Neural crest cell (in vitro differentiated cells): Measurements from ENCODE around the gene CXCR3. TPM values are rescaled to one million over a fixed set of nuclear protein-coding genes. Genes with fewer than 3 reads are reported as not detected.
"Not testable (repeated sequence)": the region's sequence is repeated elsewhere in the genome, so short reads cannot be mapped to it uniquely, and the experiment has no call there.

Source experiments
- DNase-seq: peaks from one replicate; pipeline ENCODE4 v3.0.0; 2021; ENCODE audit warnings: low read depth, mixed read lengths, low spot score
- H3K27ac Mint-ChIP-seq: one replicate; pipeline ENCODE4 v1.8.0; 2021; ENCODE audit warnings: mild to moderate bottlenecking, mixed read lengths; ENCODE audit not compliant: unreplicated experiment
- H3K27me3 Mint-ChIP-seq: 2 replicates; pipeline ENCODE4 v1.8.0; 2021; ENCODE audit warnings: low read depth, mild to moderate bottlenecking, mixed read lengths
- H3K36me3 Mint-ChIP-seq: 2 replicates; pipeline ENCODE4 v1.8.0; 2021; ENCODE audit warnings: low read depth, mild to moderate bottlenecking, mixed read lengths
- H3K4me1 Mint-ChIP-seq: 2 replicates; pipeline ENCODE4 v1.8.0; 2021; ENCODE audit warnings: mixed read lengths
- H3K4me3 Mint-ChIP-seq: one replicate; pipeline ENCODE4 v1.8.0; 2021; ENCODE audit warnings: mild to moderate bottlenecking, mixed read lengths
- H3K9me3 Mint-ChIP-seq: 2 replicates; pipeline ENCODE4 v1.8.0; 2021; ENCODE audit warnings: mixed read lengths
- CTCF ChIP-seq: fragments of 200-600 bp; sonication (generic); conservative IDR thresholded peaks from 2 replicates; pipeline ENCODE4 v1.5.0; 2021; ENCODE audit warnings: antibody characterized with exemption, mild to moderate bottlenecking
- total RNA-seq: library from RNA; stranded (reverse); gene quantifications from 2 replicates; pipeline ENCODE4 v1.2.1, GENCODE V29; 2021

CXCR3 gene
- total RNA-seq, 1 donor from 2014 or later, result not detected

GRCh38 chrX:71606536-71607216, 11.6 kb downstream of the CXCR3 start:
- peaks cover 9% of the 10 kb centered on the region for H3K4me1 Mint-ChIP-seq
- H3K27ac Mint-ChIP-seq, result peak overlapping the region; percentile 93
- peaks cover 14% of the 10 kb centered on the region for H3K9me3 Mint-ChIP-seq
- no peaks in the 10 kb centered on the region for H3K27me3 Mint-ChIP-seq
- TF ChIP-seq CTCF, result no peak
- H3K4me3 Mint-ChIP-seq, result no peak overlapping the region
- H3K36me3 Mint-ChIP-seq, result peaks cover 55% of the 10 kb centered on the region
- no peak for DNase-seq

- DNase-seq, result no peak
- Mint-ChIP-seq H3K27me3 (no peaks in the 10 kb centered on the region), H3K4me3 (no peak overlapping the region), H3K4me1 (peaks cover 9% of the 10 kb centered on the region), H3K27ac (no peak overlapping the region), H3K36me3 (peaks cover 49% of the 10 kb centered on the region), H3K9me3 (peaks cover 14% of the 10 kb centered on the region)
- no peak for TF ChIP-seq CTCF
These were observed 13.3 kb downstream of the CXCR3 start for GRCh38 chrX:71604796-71605568.

- TF ChIP-seq CTCF, result no peak
- Mint-ChIP-seq H3K9me3 (peaks cover 14% of the 10 kb centered on the region), H3K27ac (no peak overlapping the region), H3K4me1 (peaks cover 9% of the 10 kb centered on the region), H3K36me3 (peaks cover 45% of the 10 kb centered on the region), H3K4me3 (no peak overlapping the region), H3K27me3 (no peaks in the 10 kb centered on the region)
- DNase-seq, result no peak
These were observed 14.2 kb downstream of the CXCR3 start for GRCh38 chrX:71604141-71604540.

- no peak for DNase-seq
- Mint-ChIP-seq H3K9me3 (peaks cover 14% of the 10 kb centered on the region), H3K36me3 (peaks cover 39% of the 10 kb centered on the region), H3K27me3 (no peaks in the 10 kb centered on the region), H3K4me1 (peaks cover 9% of the 10 kb centered on the region), H3K27ac (no peak overlapping the region), H3K4me3 (no peak overlapping the region)
- no peak for TF ChIP-seq CTCF
These were observed 14.7 kb downstream of the CXCR3 start for GRCh38 chrX:71603618-71604017.

GRCh38 chrX:71599965-71600364, 18.3 kb downstream of the CXCR3 start:
- H3K9me3 Mint-ChIP-seq, result peaks cover 14% of the 10 kb centered on the region

GRCh38 chrX:71593210-71593609, 25.1 kb downstream of the CXCR3 start:
- H3K36me3 Mint-ChIP-seq, H3K27ac Mint-ChIP-seq, H3K4me1 Mint-ChIP-seq, H3K4me3 Mint-ChIP-seq, H3K9me3 Mint-ChIP-seq, H3K27me3 Mint-ChIP-seq, DNase-seq: not testable (repeated sequence)

More at GRCh38 chrX:71599965-71600364, 18.3 kb downstream of the CXCR3 start:
- Mint-ChIP-seq H3K36me3 (peaks cover 32% of the 10 kb centered on the region), H3K27ac (no peak overlapping the region), H3K4me1 (no peaks in the 10 kb centered on the region), H3K27me3 (no peaks in the 10 kb centered on the region), H3K4me3 (no peak overlapping the region)
- no peak for TF ChIP-seq CTCF
- no peak for DNase-seq
